NCI-H446 (cell line): ENCODE measurements around the gene AKT3.
"Not testable (repeated sequence)": the region's sequence is repeated elsewhere in the genome, so short reads cannot be mapped to it uniquely, and the experiment has no call there.

Experiments
- DNase-seq, 2 experiments: peaks; one replicate each; lab custom pipeline; 2025; lab: John Stamatoyannopoulos, UW

Gene AKT3

DNA sequence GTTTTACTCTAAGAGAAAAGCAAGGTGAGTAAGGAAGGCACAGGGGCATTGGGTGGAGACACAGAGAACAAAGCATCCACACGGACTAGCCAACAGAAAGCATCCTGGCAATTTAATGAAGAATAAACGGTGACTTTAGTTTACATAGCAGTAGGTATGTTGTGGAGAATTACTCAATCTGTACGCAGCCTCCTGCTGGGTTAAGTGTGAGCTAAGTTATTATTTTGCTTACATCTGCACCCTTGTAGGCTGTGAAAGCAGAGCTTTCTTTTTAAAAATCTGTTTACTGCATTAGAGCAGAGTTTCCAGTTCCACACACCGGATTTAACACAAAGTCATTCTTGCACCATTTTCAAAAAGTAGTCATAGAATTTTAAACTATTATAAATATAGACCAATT lies 144.5 kb downstream of the AKT3 start:
- no peak for DNase-seq

GRCh38 chr1:243701872-243702271 lies 148.2 kb downstream of the AKT3 start:
- DNase-seq: no peak

DNA sequence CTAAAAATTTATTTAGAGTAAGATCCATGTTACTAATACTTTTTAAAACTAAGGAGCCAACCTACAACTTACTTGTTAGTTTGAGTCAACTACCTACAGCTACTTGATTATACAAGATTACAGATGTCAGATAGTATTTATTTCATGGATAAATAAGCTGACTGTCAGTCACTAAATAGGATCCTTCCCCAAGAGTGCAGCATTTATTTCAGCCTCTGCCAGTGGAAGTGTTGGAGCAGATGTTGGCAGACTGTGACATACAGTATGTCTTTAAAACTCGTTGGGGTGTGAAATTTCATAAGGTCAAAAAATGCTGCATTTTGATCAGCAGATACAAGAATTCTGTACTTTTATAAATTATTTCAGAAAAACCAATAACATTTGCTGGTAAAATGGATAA lies 156.2 kb downstream of the AKT3 start:
- DNase-seq: peak; percentile 66 to 76

DNA sequence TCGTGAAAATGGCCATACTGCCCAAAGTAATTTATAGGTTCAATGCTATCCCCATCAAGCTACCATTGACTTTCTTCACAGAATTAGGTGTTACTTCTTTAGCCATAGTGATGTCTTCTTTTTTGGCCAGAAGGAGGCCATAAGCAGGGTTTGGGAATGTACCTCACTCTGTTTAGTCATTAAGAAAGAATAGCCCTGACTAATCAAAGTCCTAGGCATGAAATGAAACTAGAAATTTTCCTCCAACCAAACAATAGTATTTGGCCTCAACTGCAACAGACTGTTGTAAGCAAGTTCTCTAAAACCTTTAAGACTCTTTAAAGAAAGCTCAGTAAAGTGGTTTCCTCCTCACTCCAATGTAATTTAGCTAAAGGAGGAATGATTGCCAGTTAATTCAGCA lies 163.9 kb downstream of the AKT3 start:
- DNase-seq: no peak

GRCh38 chr1:243680860-243681259 lies 169.2 kb downstream of the AKT3 start:
- DNase-seq: no peak

DNA sequence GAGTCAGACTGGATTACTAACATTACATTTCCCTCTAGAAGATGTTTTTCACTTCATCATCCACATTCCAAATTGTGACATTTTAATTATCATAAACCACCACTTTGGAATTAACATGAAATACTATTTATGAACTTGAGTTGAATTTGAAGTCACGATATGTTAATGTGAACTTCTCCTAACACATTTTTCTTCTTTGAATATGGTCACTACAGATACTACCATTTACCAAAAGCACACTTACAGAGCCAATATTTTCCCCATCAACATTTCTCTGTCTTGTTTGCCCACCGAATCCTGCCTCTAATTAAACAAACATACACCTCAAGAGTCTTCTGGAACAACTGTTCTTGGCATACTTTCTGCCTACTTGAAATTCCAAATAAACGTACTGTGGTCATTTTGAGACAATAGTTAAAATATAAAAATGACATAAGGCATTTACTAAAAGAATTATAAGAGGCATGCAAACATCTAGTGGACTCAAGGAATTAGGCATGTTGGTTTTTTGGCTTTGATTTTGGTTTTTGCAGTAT lies 177.4 kb downstream of the AKT3 start:
- no peak for DNase-seq

DNA sequence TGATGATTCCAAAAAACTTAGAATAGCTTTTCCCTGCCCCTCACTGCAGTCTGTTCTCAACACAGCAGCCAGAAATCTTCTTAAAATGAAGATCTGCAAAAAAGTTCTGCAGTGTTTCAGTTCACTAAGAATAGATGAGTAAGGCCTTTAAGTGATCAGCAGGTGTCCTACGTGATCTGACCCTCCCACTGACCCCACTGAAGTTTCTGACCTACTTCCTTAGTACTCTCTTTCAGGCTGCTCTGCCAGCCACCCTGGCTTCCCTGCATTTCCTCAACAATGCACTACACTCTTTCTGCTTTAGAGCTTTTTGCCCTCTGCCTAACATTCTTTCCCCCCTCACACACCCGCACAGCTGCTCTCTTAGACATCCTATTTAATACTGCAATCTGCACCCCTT lies 182.5 kb downstream of the AKT3 start:
- DNase-seq: no peak

GRCh38 chr1:243667133-243667532 lies 182.9 kb downstream of the AKT3 start:
- no peak for DNase-seq

GRCh38 chr1:243663651-243664050 lies 186.4 kb downstream of the AKT3 start:
- no peak for DNase-seq

- DNase-seq: not testable (repeated sequence)
Measured at GRCh38 chr1:243662169-243662568, 187.9 kb downstream of the AKT3 start.

DNA sequence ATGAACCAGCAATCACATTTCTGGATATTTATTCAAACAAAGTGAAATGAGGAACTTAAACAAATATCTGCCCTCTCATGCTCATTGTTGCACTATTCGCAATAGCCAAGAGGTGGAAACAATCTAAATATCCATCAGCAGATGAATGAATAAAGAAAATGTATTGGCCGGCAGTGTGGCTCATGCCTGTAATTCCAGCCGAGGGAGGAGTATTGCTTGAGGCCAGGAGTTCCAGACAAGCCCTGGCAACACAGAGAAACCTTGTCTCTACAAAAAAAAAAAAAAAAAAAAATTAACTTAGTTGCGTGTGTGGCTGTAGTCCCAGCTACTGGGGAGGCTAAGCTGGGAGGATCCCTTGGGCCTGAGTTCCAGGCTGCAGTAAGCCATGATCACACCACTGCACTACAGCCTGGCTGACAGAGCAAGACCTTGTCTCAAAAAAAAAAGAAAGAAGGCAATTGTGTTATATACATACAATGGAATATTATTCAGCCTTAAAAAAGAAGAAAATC lies 191.4 kb downstream of the AKT3 start:
- no peak for DNase-seq

DNA sequence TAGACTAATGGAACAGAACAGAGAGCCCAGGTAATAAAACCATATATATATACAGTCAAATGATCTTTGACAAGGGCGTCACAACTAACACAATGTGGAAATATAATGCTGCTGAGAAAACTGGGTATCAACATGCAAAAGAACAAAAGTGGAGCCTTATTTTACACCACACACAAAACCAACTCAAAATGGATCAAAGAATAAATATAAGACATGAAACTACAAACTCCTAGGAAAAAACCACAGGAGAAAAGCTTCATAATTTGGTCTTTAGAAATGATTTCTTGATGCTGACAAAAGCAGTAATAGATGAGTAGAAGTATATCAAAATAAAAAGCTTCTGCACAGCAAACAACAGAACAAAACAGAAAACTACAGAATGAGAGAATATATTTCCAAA lies 192.2 kb downstream of the AKT3 start:
- DNase-seq: no peak

DNA sequence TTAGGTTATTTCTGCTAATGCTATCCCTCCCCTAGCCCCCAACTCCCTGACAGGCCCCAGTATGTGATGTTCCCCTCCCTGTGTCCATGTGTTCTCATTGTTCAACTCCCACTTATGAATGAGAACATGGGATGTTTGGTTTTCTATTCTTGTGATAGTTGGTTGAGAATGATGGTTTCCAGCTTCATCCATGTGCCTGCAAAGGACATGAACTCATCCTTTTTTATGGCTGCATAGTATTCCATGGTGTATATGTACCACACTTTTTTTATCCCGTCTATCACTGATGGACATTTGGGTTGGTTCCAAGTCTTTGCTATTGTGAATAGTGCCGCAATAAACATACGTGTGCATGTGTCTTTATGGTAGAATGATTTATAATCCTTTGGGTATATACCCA lies 200.5 kb downstream of the AKT3 start:
- not testable (repeated sequence) for DNase-seq

GRCh38 chr1:243646841-243647240 lies 203.2 kb downstream of the AKT3 start:
- DNase-seq: no peak

- DNase-seq: no peak
Measured at GRCh38 chr1:243645281-243645680, 204.8 kb downstream of the AKT3 start.

GRCh38 chr1:243642936-243643335 lies 207.1 kb downstream of the AKT3 start:
- no peak for DNase-seq

- DNase-seq: no peak
Measured at GRCh38 chr1:243639027-243639658, 210.9 kb downstream of the AKT3 start.

DNA sequence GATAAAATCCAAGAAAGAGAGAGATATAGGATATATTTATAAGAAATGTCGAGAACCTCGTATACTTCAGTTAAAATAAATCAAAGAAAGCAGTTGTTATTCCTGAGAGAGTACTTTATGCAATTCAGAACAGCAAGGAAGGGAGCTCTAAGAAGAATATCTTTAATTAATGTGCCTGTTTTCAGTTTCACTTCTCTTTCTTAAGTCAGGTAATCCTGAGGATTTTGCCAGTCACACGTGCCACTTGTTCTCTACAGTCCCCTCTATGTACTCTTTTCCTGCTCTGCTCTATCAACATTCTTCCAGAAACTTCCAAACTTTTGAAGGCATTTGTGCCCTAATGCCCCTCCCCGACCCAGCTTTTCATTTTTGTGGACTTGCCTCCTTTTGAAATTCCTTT lies 211.9 kb downstream of the AKT3 start:
- no peak for DNase-seq

DNA sequence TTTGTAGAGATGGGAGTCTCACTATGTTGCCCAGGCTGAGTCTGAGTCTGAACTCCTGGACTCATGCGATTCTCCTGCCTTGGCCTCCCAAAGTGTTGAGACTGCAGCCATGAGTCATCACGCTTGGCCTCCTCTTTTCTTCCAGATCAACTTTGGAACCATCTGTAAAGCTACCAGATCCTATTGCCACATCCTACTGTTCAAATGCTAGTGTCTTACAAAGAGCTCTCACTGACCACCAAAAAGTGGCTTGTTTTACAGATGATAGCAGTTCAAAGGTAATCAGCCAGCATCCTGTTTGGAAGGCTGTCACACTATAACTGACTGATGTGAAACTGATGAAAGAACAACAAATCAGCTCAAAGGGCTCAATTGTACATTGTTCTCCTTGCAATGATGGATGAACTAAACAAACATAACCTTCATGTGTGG lies 221.6 kb downstream of the AKT3 start:
- DNase-seq: no peak

- DNase-seq: no peak
Measured at GRCh38 chr1:243623841-243624240, 226.2 kb downstream of the AKT3 start.

- DNase-seq: no peak
Measured at GRCh38 chr1:243621973-243622372, 228.1 kb downstream of the AKT3 start.

GRCh38 chr1:243620096-243620495 lies 229.9 kb downstream of the AKT3 start:
- no peak for DNase-seq

DNA sequence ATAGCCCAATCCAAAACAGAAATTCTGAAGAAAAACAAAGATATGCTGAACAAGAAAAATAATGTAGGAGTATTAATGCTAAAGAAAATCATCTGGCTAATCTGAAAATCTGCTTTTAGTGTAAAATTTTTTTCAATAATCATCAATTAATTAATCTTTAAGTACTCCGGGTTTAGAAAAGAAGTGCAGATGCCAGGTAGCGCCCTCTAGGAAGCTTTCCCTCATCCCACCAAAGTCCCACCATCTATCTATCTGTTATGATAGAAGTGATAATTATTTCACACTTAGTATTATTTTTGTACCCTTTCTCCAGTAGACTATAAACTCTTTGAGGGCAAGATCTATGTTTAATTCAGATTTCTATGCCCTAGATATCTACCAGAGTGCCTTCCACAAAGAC lies 240.3 kb downstream of the AKT3 start:
- no peak for DNase-seq

DNA sequence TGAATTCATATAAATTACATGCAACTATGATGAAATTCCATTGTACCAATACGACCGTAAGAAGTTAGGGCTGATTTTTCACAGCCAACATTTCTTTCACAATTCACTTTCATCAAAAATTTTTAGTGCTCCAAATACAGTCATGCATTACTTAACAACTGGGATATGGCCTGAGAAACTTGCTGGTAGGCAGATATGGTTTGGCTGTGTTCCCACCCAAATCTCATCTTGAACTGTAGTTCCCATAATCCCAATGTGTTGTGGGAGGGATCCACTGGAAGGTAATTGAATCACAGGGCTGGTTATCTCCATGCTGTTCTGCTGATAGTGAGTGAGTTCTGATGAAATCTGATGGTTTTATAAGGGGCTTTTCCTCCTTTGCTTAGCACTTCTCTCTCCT lies 244.4 kb downstream of the AKT3 start:
- DNase-seq: no peak
